Breast epithelium (tissue), 3 donors: Measurements from ENCODE around the gene CHD3.

Experiments used
- POLR2AphosphoS5 ChIP-seq, 3 donors: sonication (generic); formaldehyde crosslinking; IDR thresholded peaks; one replicate each; pipeline ENCODE4 v1.6.1; 2017; ENCODE audit warnings: antibody characterized with exemption in 3 of 3
- TF ChIP-seq, protein P1 (sequence below), 3 donors: fragments of 450-650 bp; IDR thresholded peaks; one replicate each; pipeline ENCODE4 v1.5.1; 2016 to 2017; ENCODE audit warnings: antibody characterized with exemption in 3 of 3, mild to moderate bottlenecking in 3 of 3, moderate library complexity in 3 of 3

DNA sequence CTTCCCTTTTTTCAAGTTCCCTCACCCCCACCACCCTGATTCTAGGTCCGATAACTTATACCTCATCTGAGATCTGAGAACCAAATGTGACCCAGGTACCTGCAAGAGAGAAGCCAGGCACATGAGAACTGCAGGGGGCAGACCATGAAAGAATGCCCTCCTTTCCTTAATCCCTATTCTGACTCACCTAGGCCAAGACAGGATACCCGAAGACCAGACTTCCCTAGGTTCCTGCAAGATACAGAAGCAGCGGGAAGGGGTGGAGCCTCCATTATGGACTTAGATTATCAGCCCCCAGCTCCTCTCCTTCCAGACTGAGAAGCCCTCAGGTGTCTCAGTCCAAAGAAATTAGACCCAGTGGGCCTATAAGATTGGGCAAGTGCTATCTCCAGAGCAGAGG is 39.0 kb downstream of the CHD3 start:
- TF ChIP-seq, protein P1, sequence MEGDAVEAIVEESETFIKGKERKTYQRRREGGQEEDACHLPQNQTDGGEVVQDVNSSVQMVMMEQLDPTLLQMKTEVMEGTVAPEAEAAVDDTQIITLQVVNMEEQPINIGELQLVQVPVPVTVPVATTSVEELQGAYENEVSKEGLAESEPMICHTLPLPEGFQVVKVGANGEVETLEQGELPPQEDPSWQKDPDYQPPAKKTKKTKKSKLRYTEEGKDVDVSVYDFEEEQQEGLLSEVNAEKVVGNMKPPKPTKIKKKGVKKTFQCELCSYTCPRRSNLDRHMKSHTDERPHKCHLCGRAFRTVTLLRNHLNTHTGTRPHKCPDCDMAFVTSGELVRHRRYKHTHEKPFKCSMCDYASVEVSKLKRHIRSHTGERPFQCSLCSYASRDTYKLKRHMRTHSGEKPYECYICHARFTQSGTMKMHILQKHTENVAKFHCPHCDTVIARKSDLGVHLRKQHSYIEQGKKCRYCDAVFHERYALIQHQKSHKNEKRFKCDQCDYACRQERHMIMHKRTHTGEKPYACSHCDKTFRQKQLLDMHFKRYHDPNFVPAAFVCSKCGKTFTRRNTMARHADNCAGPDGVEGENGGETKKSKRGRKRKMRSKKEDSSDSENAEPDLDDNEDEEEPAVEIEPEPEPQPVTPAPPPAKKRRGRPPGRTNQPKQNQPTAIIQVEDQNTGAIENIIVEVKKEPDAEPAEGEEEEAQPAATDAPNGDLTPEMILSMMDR (IDR thresholded peaks at IDR 0.05) = no peak
- no peak for TF ChIP-seq POLR2AphosphoS5 (IDR thresholded peaks at IDR 0.05)
